NCI-H2107 treated with DMSO at 0.1 percent for 48 hours (cell line): Measurements from ENCODE around the gene KCNG3.
"Not testable (repeated sequence)": the region's sequence is repeated elsewhere in the genome, so short reads cannot be mapped to it uniquely, and the experiment has no call there.

Experiments used
- DNase-seq: peaks from one replicate; lab custom pipeline; 2025; ENCODE audit not compliant: unreplicated experiment; lab: John Stamatoyannopoulos, UW

The KCNG3 gene

GRCh38 chr2:42435628-42436027 is 58.2 kb downstream of the KCNG3 start:
- DNase-seq = no peak

- DNase-seq = no peak
Observed at GRCh38 chr2:42430188-42430587, 63.6 kb downstream of the KCNG3 start.

DNA sequence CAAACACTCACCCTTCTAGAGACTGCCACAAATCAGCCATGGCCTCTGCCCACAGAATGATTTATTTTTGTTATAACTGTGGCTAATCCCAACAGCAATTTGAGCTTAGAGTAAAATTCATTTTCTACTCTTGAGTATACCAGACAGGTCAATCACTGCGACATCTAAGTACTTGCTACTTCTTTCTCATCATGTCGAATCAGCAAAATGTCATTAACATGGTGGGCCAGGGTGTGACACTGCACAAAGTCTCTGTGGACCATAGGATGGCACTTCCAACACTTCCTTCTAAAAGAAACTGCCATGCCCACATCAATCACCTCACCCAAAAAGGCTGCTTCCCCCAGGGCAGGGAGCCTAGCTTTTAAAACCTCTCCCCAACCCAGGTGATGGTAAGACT is 64.4 kb downstream of the KCNG3 start:
- no peak for DNase-seq

- no peak for DNase-seq
Observed at GRCh38 chr2:42425697-42426096, 68.1 kb downstream of the KCNG3 start.

DNA sequence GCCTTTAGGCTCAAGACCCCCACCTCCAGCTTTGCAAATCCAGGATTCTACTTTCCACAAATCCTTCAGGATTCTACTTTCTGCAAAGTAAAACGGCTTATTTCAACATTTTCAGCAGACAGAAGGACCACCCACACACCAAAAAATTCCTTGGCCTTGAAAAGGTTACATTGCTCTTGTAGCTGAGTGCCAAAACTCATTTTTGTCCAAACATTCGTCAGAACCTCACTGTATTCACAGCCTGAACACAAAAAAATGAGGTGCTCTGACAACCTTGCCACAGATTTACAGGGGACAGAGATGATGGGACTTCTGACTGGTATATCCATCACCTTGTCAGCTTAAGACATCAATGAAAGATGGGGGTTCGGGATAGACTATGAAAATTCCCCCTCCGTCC is 69.7 kb downstream of the KCNG3 start:
- DNase-seq = no peak

- DNase-seq = no peak
Observed at GRCh38 chr2:42421601-42422239, 72.1 kb downstream of the KCNG3 start.

DNA sequence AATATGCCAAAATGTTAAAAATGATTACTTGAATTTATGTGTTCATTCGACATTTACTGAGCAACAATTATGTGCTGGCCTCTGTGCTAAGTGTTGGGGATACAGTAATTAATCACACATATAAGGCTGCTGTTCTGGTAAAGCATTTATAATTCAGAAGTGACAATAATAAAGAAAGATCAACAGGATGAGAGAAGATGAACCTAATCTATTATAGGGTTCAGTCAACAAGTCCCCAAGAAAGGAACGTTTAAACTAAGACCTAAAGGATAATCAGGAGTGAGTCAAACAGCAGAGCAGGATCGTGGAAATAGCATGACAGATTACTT is 72.7 kb downstream of the KCNG3 start:
- no peak for DNase-seq

DNA sequence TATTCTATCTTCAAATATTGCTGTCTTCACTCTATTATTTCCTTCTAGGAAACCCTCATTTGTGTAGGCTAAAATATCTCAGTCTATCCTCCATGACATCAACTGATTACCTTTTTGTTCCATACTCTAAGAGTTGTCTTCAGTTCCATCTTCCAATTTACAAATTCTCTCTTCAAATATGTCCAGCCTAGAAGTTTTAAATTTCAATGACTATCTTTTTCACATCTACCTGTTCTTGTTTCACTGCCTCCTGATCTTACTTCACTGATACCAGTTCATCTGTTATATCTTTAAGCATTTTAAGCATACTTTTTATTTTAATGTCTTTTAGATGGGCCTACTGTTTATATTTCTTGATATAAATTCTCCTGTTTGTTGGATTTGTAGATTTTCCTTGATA is 79.1 kb downstream of the KCNG3 start:
- DNase-seq = no peak

- no peak for DNase-seq
Observed at GRCh38 chr2:42414158-42414557, 79.6 kb downstream of the KCNG3 start.

DNA sequence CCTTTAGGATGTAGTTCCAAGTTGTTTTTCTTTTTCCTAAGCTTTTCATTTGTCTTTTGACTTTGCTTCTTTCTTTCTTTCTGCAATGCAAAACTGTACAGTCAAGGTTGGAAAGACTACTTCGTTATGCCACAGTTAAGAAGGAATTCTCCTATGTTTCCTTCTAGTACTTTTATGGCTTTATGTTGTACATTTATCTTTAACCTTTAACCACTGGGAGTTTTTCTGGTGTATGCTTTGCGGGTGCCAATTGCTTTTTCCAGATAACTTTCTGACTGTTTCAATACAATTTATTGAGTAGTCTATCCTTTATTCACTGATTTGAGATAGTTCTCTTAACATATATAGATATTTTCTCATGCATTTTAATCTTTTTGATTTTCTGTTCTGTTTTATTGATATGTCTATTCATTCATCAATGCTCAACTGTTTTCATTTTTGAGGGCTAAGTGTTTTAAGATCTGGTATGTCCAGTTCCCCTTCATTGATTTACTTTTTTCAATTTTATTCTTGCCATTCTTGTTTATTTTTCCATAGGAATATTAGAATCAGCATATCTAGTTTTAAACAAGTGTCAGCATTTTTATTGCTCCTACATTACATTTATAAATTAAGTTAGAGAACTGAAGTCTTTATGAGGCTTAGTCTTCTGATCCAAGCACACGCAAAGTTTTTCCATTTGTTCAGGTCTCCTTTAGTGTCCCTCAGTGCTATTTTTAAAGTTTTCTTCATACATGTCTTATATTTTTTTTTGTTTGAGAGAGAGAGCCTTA is 82.9 kb downstream of the KCNG3 start:
- no peak for DNase-seq

GRCh38 chr2:42408009-42408408 is 85.8 kb downstream of the KCNG3 start:
- no peak for DNase-seq

- no peak for DNase-seq
Observed at GRCh38 chr2:42407476-42407875, 86.3 kb downstream of the KCNG3 start.

GRCh38 chr2:42404676-42405075 is 89.1 kb downstream of the KCNG3 start:
- DNase-seq = peak; percentile 27

- DNase-seq = no peak
Observed at GRCh38 chr2:42401773-42402172, 92.0 kb downstream of the KCNG3 start.

DNA sequence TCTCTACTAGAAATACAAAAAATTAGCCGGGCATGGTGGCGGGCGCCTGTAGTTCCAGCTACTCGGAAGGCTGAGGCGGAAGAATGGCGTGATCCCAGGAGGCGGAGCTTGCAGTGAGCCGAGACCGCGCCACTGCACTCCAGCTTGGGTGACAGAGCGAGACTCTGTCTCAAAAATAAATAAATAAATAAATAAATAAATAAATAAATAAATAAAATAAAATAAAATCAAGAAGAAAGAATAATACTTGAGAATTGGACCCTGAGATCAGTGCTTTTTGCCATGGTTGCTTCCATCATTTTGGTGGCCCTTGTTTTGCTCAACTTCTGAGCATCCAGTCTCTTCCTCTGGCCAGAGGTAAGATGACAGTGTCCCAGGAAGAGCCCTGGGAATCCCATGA is 95.7 kb downstream of the KCNG3 start:
- not testable (repeated sequence) for DNase-seq

DNA sequence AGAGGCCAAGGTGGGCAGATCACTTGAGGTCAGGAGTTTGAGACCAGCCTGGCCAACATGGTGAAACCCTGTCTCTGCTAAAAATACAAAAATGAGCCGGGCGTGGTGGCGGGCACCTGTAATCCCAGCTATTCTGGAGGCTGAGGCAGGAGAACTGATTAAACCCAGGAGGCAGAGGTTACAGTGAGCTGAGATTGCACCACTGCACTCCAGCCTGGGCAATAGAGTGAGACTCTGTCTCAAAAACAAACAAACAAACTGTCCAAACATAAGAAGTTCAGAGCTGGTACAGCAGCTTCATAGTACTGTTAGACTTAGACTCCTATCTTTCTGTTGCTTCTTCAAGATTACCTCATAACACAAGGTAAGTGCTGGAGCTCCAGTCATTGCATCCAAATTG is 100.5 kb downstream of the KCNG3 start:
- not testable (repeated sequence) for DNase-seq

- no peak for DNase-seq
Observed at GRCh38 chr2:42392191-42392590, 101.6 kb downstream of the KCNG3 start.
